NCI-H128 (cell line): ENCODE measurements around the gene LYPD6.

Source experiments
- DNase-seq: peaks from one replicate; lab custom pipeline; 2025; ENCODE audit not compliant: unreplicated experiment; lab: John Stamatoyannopoulos, UW

The LYPD6 gene

DNA sequence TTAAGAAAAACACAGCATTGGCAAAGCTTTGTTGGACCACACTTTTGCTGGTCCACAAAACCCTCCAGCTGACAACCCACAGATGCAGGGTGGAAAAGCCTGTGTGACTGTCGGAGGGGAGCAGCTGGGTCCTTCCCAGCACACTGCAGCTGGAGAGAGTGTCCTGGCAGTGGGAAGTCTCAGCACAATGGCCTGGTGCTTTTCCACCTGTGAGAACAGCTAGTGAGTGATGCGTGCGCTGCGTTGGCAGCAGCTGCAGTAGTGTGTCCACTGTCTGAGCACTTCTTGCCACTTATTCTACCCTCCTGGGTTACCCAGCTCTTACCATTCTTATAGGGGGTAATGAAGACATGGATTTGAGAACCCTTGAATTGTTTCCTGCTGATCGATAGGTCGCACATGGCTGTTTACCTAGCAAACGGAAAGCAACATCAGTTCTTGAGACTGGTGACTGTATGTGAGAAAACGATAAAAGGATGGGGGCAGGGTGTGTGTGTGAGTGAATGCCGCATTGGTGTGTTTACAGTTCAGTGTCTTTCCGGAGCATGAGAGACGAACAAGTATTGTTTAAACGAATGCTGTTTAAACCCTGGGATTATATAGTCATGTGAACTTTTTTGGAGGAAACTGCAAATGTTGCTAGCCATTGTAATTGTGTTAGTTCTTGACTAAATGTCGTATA is 69.7 kb downstream of the LYPD6 start:
- peak; percentile 37 for DNase-seq

DNA sequence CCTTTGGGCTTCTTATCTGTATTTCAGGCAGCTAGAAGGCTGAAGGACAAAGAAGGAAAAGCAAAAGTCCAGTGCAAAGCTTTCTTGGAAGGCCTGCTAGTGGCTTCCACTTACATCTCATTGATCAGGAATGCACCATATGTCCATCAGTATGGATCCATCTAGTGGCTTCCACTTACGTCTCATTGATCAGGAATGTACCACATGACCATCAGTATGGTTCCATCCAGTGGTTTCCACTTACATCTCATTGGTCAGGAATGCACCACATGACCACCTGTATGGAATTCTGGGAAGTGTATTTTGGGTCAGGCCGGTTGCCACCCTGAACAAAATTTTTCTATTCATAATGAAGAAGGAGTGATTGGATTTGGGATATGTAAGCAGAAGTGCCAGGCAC is 70.6 kb downstream of the LYPD6 start:
- no peak for DNase-seq

DNA sequence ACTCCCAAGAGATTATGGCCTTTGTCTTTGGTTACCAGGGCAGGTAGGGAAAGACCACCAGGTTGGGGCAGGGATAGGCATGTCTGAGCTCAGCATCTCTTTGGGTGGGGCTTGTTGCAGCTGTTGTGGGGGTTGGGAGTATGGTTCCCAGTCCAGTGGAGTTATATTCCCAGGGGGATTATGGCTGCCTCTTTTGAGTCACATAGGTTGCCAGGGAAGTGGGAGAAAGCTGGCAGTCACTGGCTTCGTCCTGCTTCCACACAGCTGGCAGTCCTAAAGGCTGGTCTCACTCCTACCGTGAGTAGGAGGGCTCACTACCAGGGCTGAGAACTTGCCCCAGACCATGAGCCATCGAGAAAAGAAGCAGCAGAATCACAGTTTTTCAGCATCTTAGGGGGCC is 79.1 kb downstream of the LYPD6 start:
- no peak for DNase-seq

DNA sequence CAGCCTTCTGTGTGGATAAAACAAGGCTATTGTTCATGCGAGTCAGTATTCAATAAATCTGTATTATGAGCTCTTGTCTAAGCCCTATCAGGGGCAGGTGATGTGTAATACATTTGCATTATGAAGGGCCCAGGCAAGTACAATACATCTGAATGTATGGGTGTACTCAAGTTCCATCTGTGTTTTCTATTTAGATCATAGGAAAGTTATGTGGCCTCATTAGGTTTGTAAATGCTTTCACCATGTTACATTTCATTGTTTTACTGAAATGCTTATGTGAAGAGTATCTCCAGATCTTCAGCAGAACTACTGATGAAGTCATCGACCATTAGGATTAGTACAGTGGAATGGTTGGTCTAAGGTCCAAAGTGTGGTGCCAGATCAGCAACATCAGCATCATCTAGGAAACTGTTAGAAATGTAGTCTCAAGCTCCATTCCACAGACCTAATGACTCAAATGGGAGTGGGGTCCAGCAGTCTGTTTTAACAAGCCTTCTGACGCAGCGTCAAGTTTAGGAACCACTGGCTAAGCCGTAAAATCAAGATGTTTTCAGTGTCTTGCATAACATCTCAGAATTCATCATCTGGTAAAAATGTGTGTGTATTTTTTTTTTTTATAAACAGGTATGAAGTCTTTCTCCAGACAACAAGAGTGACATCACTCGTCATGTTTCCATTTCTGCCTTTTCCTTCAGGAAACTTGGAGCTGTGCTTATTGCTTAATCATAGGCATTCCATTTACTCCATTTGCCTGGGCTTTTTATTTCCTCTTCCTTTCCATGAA is 80.5 kb downstream of the LYPD6 start:
- no peak for DNase-seq

DNA sequence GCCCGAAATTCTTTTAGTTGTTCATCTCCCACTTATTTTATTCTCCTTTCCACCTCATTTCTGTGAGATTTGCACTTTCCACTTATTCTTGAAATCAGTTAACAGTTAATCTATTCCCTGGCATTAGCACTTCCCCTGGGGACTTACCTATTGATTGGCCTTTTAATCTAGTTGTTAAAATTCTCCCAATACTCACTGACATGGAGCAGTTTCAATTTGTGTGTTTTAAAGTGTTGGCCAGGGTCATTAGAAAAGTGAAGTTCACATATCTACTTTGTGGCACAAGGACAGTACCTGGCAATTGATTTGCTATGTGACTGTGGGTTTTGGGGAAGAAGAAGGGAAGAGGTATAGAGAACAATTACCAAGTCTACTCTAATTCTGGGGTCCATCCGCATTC is 83.1 kb downstream of the LYPD6 start:
- no peak for DNase-seq

DNA sequence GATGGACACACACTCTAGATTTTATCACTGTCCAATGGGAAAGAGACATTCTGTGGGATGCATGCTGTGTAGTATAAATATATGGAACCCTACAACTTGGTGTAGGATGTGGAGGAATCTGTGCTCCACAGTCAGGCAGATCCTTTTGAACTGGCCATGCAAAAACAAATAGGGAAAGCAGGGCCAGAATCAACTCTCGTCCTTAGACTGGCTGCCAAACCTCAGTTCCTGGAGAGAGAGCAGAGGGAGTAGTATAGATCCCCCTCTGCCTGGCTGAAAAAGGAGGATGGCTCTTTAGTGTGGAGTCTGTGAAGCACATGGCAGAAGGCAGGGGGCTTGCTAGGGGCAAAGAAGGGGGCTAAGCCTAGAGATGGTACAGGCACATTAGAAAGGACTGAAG is 84.7 kb downstream of the LYPD6 start:
- no peak for DNase-seq

DNA sequence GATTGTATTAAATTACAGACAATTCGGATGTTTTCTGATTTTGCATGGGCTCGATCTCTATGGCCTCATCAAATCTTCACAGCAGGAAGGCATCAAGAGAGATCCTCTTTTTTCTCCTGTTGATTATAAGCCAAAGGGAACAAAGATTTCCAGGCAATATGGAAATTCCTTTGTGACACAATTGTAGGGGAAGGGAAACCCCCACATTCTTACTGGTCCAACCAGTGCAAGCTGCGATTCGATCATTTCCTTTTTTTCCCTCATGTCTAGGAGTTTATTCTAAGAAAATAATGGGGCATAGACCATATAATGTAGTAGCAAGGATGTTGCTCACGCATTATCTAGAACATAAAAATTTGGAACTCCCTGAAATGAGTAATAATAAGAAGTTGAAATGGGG is 87.7 kb downstream of the LYPD6 start:
- no peak for DNase-seq

DNA sequence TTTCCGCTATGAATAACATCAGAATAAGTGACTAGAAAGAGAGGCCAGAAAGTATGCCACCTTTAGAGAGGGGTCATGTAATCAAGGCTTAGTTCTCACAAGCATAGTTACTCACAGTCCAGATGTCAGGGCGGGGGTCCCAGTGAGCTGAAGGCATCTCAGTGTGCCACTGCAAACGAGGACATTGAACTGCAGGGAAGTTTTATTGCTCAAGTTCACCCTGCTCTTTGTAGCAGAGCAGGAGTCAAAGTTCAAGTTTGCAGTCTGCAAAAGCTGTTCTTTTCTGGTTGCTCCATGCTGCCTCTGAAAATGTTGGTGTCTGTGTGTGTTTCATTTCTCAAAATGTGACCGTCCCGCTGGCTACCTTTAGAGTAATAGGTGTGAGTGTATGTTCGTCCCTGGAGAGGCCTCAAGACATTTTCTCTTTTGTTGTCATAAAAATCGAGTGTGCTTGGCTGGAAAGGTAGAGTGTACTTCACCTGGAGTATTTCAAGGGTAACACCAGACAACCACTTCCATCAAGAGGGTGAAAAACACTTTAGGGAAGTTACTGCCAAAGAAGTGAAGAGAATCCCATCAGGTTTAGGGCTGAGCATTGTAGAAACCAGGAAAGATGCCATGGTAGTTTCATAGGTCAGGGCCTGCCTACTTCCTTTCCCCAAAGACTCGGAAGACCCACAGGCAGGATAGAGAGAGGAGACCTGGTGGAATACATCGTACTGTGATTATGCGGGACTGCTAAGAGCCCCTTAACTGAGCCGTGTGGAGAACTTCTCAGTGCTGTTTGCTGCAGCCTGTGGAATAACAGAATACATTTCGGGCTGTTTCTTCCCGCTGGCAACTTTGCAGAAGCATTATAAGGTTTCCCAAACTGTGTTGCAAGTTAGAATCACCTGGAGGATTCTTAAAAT is 89.9 kb downstream of the LYPD6 start:
- no peak for DNase-seq

DNA sequence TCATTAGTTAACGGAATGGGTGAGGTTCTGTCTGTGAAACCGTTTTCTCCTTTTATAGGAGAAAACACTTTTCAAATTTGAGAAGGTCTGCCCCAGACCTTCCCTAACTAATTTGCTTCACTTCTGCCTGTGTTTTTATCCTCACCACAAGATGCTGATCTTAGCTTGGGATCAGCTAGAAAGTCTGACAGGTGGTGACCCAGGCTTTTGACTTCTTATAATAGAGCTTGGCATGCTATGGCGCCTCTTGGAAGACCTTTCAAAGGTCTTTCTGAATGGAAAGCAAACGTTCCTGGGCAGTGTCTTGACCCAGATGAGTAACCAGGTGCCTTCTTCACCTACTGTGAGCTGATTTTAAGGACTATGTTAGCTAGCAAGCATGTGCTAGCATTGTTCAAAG is 91.4 kb downstream of the LYPD6 start:
- no peak for DNase-seq

DNA sequence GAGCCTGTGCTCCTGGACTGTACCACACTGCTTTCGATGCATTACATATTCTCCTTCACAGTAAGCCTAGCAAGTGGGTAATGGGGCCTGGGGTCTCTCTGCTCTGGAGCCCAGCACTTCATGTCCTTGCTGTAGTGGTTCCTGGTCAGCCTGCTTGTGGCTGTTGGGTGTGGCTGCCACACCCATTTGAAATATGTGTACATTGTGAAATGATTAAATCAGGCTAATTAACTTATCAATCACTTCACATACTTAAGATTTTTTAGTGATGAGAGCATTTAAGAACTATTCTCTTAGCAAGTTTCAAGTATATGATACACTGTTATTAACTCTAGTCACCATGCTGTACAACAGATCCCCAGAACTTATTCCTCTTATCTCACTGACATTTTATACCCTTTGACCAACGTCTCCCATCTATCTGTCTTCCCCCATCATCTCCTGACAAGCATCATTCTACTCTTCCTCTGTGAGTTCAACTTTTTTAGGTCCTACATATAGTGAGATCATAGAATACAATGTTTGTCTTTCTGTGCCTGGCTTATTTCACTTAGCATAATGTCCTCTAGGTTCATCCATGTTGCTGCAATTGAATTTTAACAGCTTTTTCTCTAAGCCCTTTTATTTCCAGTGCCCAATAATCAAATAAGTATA is 92.1 kb downstream of the LYPD6 start:
- DNase-seq: no peak

DNA sequence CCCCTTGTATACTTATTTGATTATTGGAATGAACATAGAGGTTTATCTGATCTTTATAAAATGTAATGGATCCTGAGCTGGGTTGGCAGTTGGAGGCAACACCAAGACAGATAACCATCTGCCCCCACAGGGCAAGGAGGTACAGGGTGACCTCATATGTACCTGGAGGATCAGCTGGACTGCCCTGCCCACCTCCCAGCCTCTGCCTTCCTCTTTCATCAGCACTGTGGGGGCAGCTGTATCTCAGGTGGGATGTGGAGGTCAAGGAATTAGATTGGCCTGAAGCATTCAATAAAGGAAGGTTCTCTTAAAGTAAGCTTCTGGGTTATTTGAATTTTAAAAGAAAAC is 92.6 kb downstream of the LYPD6 start:
- DNase-seq: no peak

DNA sequence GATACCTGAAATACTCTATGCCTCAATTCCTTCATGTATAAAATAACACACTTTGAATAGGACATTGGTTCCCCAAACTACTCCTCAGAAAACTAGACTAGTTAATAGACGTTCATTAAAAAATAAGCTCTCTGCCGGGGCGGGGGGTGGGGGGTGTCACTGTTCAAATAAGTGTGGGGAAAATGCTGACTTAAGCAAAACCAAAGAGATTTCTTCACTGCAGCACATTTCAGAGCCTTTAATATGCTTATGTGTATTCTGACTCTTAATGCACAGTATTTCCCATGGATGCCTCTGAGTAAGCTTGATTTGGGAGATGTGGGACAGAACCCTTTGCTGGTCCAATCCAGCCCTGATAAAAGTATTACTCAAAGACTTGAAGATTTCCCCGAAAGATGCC is 93.2 kb downstream of the LYPD6 start:
- no peak for DNase-seq

DNA sequence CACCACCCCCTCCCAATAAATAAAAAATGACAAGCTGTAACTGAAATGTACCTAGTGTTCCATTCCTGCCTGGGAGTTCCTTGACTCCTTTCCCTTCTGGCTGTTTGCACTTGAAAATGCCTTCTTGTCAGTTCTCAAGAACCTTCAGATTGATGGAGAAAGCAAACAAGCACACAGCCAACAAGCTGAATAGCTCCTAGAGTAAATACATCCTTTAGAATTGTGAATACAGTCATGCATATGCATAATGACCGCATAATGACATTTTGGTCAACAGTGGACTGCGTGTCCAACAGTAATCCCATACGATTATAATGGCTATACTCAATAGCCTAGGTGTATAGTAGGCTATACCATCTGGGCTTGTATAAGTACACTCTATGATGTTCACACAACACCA is 97.0 kb downstream of the LYPD6 start:
- no peak for DNase-seq

DNA sequence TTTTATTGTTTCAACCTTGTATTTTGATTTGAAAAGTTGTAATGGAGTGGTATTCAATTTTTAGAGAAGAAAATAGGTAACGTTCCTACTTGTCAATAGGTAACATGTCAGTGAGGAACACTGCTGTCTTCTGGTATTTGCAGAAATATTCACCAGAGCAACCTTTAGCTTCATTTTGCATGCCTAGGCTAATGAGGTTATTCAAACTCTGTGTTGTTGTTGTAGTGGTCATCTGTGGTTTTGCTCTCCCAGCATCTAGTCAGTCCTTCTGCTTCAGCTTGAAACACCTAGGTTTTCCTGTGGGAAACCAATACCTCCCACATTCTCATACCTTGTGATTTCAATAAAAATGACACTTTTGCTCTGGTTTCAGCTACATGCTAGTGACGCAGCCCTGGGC is 98.4 kb downstream of the LYPD6 start:
- no peak for DNase-seq

DNA sequence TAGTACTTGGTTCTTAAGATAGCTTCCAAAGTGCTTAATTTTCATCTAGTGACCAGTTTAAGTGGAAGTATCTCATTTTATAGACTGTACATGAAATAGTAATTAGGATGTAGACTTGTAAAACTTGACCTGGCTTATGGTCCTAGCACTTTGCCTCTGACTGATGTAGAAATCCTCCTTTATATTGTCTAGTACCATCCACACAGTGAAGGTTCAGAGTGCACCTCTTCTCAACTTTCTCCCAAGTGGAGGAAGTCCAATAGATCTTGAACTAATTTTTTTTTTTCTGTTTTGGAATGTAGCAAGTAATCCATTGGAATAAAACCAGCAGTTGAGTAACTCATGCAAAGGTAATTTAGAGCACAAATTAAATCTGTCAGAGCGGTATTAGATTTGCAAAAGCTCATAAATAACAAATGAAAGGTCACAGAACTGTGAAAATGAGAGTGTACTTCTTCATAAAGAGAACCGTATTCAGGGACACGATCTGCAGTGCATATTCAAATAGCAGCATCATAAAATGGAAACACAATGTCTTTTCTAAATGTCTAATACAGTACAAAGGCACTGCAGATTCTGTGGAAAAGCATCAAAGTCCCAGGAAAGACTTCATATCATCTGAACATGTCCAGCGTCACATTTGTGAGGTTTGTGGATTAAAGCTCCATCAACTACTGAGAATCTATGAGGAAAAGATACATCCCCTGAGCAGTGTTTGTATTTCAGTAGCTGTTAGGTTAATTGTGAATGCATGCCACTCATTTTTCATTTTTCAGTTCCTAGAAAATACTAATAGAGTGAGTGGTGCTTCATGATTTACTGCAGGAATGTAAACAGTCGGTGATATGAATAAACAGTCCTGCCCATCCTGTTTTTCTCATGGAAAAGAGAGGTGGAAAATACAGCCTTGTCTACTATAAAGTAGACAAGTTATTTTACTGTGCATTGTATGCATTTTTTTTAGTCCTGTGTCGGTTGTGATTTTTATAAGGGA is 100.7 kb downstream of the LYPD6 start:
- DNase-seq: no peak

DNA sequence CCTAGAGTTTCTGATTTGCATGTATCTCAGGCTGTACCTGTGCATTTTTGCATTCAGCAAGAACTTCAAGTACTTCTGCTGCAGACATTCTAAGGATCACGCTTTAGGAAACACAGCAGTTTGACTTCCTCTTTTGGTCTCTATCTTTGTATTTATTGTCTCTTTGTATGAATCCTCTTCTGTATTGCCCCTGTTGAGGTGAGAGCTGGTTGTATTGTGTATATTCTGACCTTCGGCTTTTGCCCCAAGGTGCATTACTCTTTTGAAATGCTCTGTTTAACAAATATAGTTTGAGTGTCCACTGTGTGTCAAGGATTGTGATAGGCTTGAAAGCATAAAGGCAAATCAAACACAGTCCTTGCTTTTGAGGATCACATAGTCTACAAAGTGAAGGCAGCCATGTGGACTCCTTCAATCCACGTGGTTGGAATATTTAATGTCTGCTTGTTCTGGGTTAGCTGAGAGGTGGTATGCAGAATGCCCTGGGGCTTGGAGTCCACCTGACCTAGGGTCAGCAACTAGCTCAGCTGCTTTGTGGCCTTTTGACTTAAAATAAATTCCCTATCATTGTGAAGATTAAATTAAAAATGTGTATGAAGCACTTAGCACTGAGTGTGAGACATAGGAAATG is 108.1 kb downstream of the LYPD6 start:
- no peak for DNase-seq

DNA sequence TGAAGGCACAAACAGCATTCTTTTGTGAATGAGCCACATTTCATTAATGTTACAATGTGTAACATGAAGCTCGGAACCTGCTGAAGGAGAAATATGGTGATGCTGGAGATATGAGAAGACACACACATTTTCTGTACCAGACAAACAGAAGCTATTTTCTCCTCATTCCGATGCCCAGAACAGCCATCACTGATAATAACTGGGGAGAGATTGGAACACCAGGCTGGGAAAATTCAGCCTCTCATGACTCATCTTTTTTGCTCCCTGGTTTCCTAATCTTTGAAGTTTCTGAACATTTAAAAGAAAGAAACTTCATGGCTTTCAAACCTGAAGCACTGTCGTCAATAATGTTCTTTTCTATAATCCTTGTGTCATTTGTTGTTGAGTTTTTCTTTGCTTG is 110.9 kb downstream of the LYPD6 start:
- DNase-seq: no peak

DNA sequence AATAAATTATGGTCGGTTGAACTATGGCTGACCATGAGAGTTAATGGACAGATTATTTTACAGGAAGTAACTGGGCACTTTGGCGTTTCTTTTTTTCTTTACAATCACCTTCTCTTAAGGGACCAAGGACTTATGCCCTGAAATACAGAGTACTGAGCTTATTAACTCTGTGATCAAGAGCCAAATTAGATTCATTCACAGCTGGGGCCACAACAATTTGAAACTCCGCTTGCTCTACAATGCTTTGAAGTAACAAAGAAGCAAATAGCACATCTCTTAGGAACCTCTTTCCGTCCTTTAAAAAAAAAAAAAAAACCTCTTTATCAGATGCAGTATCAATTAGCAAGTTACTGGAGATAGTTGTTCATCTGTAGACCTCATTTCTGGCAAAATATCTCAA is 112.0 kb downstream of the LYPD6 start:
- DNase-seq: no peak

DNA sequence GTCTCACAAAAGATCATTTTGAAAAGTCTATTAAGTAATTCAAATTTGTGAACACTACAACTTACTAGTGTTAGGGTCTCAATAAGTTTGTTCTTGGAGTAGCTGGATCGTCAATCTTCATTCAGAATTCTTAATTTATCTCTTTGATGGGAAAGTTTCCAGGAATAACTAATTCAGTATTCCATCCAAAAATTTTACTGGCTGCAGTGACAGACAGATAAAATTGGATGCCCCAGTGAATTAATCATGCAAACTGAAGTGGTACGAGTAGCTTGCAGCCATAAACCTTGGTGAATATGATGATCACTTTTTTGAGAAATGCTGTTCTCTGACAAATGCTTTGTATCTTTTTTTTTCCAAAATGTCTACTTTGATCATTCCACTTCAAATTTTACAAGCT is 112.8 kb downstream of the LYPD6 start:
- no peak for DNase-seq

DNA sequence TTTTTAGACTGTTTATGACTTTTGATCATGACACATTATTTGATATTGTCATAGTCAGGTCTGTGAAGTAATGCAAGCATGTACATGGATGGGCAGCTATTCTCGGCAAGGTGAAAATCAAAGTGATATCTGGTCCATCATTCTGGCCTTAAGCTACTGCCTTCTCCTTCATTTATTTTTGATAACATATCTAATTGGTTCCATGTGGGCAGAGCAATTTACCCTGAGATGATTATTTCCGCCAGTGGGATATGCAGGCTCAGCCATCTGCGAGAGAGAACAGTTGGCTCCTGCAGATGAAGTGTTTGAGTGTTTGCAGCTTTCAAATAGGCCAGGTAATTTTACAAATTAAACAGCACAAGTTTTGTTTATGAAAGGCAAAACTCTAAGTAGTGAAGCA is 116.4 kb downstream of the LYPD6 start:
- no peak for DNase-seq
